ENCODE data around the gene C8A. TPM values are rescaled to one million over a fixed set of nuclear protein-coding genes. Genes with fewer than 3 reads are reported as not detected.

Gene C8A
- total RNA-seq, 1 experiment from 2014 or later = not detected

DNA sequence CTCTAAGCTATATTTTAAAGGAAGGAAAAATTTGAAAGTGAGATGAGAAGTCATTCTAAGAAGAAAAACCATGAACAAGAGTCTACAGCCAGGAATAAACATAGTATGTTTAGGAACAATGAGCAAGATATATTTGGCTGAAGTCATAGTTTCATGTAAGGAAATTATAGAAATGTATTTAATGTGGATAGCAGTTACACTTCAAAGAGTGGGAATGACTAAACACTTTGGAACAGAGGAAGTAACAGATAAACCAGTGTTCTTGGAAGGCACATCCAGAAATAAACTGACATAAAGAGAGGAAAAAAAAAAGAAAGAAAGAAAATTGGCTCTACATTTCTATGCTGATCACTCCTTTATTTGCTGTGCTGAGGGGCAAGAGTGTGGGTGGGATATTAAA is 18.0 kb downstream of the C8A start:
- Histone ChIP-seq H3K56ac (ENCODE audit: insufficient read length, low read depth, low read length) (no peak overlapping the region), H2BK120ac (ENCODE audit: low read depth, low read length, poor library complexity, severe bottlenecking) (no peak overlapping the region), H3K9ac (ENCODE audit: extremely low read depth, insufficient read length, low read length) (no peak overlapping the region), H2AK5ac (ENCODE audit: insufficient read length, low read length) (no peak overlapping the region), H2BK5ac (ENCODE audit: insufficient read length, low read length) (no peak overlapping the region), H3T11ph (ENCODE audit: low read length) (no peak overlapping the region), H3K23ac (ENCODE audit: insufficient read length, low read depth, low read length) (no peak overlapping the region), H4K5ac (ENCODE audit: insufficient read length, low read depth, low read length) (no peak overlapping the region), H3K79me2 (ENCODE audit: insufficient read depth, low read length) (no peaks in the 10 kb centered on the region), H4K91ac (ENCODE audit: insufficient read length, low read depth, low read length) (no peak overlapping the region), H3K23me2 (ENCODE audit: insufficient read length, low read depth, low read length, poor library complexity, severe bottlenecking) (no peaks in the 10 kb centered on the region), H2BK15ac (ENCODE audit: low read depth, low read length) (no peak overlapping the region), H3K27ac (ENCODE audit: insufficient read length, low read depth, low read length) (no peak overlapping the region), H3K27me3 (ENCODE audit: insufficient read depth, low read length) (no peaks in the 10 kb centered on the region), H2AFZ (ENCODE audit: low read length) (no peak overlapping the region), H3K18ac (ENCODE audit: insufficient read length, low read depth, low read length) (no peak overlapping the region), H2BK20ac (ENCODE audit: low read depth, low read length, poor library complexity, severe bottlenecking) (no peak overlapping the region), H2BK12ac (ENCODE audit: insufficient read length, low read depth, low read length) (no peak overlapping the region), H3K79me1 (ENCODE audit: insufficient read depth, low read depth, low read length, poor library complexity, severe bottlenecking) (no peaks in the 10 kb centered on the region), H4K8ac (replicated peaks; ENCODE audit: insufficient read length, low read depth, low read length) (no peak overlapping the region), H3K4me1 (ENCODE audit: insufficient read depth, low read length) (no peaks in the 10 kb centered on the region), H3K9me3 (ENCODE audit: control insufficient read depth, low read depth, low read length) (no peaks in the 10 kb centered on the region), H3K14ac (ENCODE audit: insufficient read depth, low read length) (no peak overlapping the region), H4K20me1 (ENCODE audit: control insufficient read depth, insufficient read depth, insufficient read length) (no peaks in the 10 kb centered on the region), H3K4ac (ENCODE audit: low read depth, low read length) (no peak overlapping the region), H3K4me2 (ENCODE audit: insufficient read depth, insufficient read length, low read length) (no peak overlapping the region)
- Mint-ChIP-seq H3K4me3 (no peak overlapping the region), H3K4me1 (no peaks in the 10 kb centered on the region), H3K27me3 (ENCODE audit: low read depth) (peaks cover 6% of the 10 kb centered on the region; the same call in 1 of the 2 replicates), H3K27ac (no peak overlapping the region), H3K9me3 (no peaks in the 10 kb centered on the region), H3K36me3 (ENCODE audit: insufficient read depth in 1 of 3, low read depth in 3 of 3) (no peaks in the 10 kb centered on the region)
- DNase-seq = no peak
- no peak for TF ChIP-seq CTCF (conservative IDR thresholded peaks at IDR 0.05)

Data from H9 (cell line).